ENCODE data around the gene HOXD11. TPM values are rescaled to one million over a fixed set of nuclear protein-coding genes. Genes with fewer than 3 reads are reported as not detected.

The HOXD11 gene
- polyA plus RNA-seq, 1 experiment, result not detected

- POLR2A ChIA-PET, result no interaction called here
- no peak for DNase-seq (ENCODE audit: low read depth, low spot score)
- CTCF ChIA-PET, result no interaction called here
- H3K27ac ChIP-seq (ENCODE audit: low read depth, low read length), result no peak overlapping the region
- peaks cover 68% of the 10 kb centered on the region for H3K27me3 ChIP-seq (ENCODE audit: control insufficient read depth, insufficient read depth, low read length)
- no peak for TF ChIP-seq CTCF (IDR thresholded peaks at IDR 0.05; ENCODE audit: low read depth, low read length)
- H3K4me3 ChIP-seq (ENCODE audit: low read depth, low read length), result no peak overlapping the region
- peaks cover 3% of the 10 kb centered on the region; the same call in 1 of the 2 replicates for H3K9me3 ChIP-seq (ENCODE audit: control insufficient read depth, insufficient read depth, low read length)
Observed at GRCh38 chr2:176068419-176068832, 38.7 kb upstream of the HOXD11 start.

DNA sequence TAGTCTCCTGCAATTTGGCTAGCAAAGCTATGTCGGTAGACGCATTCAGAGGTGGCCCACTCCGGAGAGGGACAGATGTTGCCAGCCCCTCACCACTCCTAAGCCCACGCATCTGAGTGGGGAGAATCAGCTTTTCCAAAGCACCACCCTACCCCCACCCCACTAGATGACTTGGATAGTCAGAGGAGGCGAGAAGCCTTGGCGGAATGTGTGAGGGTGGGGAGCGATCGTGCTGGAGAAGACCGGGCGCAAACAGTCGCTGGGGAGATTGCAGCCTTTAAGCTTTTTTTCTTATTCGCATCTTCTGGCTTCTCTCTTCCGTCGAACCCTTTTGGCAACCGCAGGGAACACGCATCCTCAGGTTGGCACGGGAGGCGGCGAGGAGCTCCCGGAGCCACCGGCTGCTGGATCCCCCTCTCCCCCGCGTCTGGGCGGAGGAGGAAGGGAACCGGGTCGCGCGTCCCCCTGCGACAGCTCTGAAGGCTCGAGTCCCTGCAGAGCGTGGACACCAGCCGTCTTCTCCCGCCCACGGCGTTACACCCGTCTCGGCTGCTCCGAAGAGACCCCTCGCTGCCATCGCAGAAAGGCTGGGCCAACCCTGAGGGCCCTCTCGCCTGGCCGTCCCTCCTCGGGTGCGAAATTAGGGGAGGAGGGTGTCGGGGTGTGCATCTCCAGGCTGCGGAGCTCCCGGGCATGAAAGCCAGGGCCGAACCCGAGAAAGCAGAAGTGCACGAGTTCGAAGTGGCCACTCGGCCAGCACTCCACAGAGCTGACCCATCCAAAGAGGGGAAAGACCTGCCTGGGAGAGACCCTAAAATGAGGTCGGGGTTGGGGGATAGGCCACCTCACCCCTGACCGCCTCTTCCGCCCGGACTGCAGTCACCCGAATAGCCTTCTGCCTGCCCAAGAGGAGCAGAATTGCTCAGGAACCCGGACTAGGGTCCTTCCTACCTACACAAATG, 35.5 kb upstream of the HOXD11 start:
- Histone ChIP-seq H3K27me3 (ENCODE audit: control insufficient read depth, insufficient read depth, low read length) (peaks cover 91% of the 10 kb centered on the region), H3K9me3 (ENCODE audit: control insufficient read depth, insufficient read depth, low read length) (peaks cover 3% of the 10 kb centered on the region; the same call in 1 of the 2 replicates), H3K4me3 (ENCODE audit: low read depth, low read length) (no peak overlapping the region), H3K27ac (ENCODE audit: low read depth, low read length) (no peak overlapping the region)
- ChIA-PET CTCF (interaction anchor here (0.8 kb wide), 1 partner anchor 10 kb away, joined by 4 read pairs; no protein-coding TSS in a partner anchor), POLR2A (no interaction called here)
- TF ChIP-seq CTCF (IDR thresholded peaks at IDR 0.05; ENCODE audit: low read depth, low read length), result no peak
- no peak for DNase-seq (ENCODE audit: low read depth, low spot score)

DNA sequence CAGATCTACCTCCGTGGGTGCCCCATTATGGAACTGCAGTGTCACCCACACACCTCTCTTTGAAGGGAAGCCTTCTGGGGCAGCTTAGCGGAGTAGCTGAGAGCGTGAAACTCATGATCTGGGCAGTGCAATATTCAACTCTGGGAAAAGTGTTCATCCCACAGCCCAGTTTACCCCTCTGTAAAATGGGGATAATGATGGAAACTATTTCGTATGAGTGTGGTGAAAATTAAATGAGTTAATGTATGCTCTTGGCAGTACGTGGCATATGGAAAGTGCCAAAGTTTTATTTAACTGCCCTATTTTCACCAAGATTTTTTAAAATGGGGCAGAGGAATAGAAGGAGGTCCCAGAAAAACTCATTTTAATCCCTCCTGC, 34.8 kb upstream of the HOXD11 start:
- TF ChIP-seq CTCF (IDR thresholded peaks at IDR 0.05; ENCODE audit: low read depth, low read length), result no peak
- DNase-seq (ENCODE audit: low read depth, low spot score), result no peak
- Histone ChIP-seq H3K4me3 (ENCODE audit: low read depth, low read length) (no peak overlapping the region), H3K27me3 (ENCODE audit: control insufficient read depth, insufficient read depth, low read length) (peaks cover 90% of the 10 kb centered on the region), H3K9me3 (ENCODE audit: control insufficient read depth, insufficient read depth, low read length) (peaks cover 3% of the 10 kb centered on the region; the same call in 1 of the 2 replicates), H3K27ac (ENCODE audit: low read depth, low read length) (no peak overlapping the region)
- CTCF ChIA-PET, result no interaction called here
- POLR2A ChIA-PET, result no interaction called here

GRCh38 chr2:176072951-176073904, 33.9 kb upstream of the HOXD11 start:
- Histone ChIP-seq H3K27me3 (ENCODE audit: control insufficient read depth, insufficient read depth, low read length) (peaks cover 84% of the 10 kb centered on the region), H3K9me3 (ENCODE audit: control insufficient read depth, insufficient read depth, low read length) (no peaks in the 10 kb centered on the region; the same call in 1 of the 2 replicates), H3K27ac (ENCODE audit: low read depth, low read length) (no peak overlapping the region), H3K4me3 (ENCODE audit: low read depth, low read length) (no peak overlapping the region)
- DNase-seq (ENCODE audit: low read depth, low spot score), result no peak
- CTCF ChIA-PET, result no interaction called here
- no peak for TF ChIP-seq CTCF (IDR thresholded peaks at IDR 0.05; ENCODE audit: low read depth, low read length)
- POLR2A ChIA-PET, result no interaction called here

All from AG04450 (cell line).